NCI-H774 (cell line): Measurements from ENCODE around the gene ZNF202.
"Not testable (repeated sequence)": the region's sequence is repeated elsewhere in the genome, so short reads cannot be mapped to it uniquely, and the experiment has no call there.

Source experiments
- DNase-seq: peaks from one replicate; lab custom pipeline; 2025; lab: John Stamatoyannopoulos, UW

ZNF202 gene

DNA sequence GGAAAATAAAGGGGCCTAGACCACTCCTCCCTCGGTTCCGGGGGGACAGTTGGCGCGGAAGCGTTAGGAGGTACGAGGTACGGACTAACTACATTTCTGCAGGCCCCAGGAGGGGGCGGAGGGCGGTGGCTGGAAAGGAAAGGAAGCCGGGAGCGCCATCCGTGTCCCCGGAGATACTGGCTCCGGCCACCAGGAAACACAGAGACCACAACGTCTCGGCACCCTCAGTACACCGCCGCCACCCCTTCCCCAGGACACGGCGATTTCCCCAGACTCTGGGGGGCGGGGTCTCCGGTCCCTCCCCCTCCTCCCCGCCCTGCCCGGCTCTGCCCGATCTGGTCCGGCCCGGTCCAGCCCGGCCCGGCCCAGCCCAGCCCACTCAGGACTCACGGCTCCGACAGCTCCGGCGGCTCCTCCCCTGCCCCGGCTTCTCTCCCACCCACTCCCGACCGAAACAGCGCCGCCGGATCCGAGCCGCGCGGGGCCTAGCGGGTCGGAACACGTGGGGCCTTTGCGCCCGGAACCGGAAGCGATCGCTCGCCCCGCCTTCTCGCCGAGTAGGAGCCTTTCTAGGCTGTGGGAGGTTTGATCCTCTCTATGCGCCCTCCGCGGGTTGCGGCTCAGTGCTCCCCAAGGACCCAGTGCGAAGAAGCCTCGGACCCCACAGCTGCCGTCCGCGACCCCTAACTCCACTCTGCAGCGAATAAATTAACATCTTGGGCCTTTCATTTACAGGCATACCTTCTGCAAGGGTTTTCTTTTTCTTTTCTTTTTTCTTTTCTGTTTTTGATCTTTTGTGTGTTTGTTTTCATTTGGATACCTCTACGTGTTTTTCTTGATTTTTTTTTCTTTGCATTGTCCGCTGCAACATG lies at the start of gene ZNF202:
ZNF202 (minus strand) TSS at position 502 of the 872 bp plus-strand sequence. CDS start 10,772 bp downstream, outside the sequence.
- DNase-seq = peak; percentile 90

DNA sequence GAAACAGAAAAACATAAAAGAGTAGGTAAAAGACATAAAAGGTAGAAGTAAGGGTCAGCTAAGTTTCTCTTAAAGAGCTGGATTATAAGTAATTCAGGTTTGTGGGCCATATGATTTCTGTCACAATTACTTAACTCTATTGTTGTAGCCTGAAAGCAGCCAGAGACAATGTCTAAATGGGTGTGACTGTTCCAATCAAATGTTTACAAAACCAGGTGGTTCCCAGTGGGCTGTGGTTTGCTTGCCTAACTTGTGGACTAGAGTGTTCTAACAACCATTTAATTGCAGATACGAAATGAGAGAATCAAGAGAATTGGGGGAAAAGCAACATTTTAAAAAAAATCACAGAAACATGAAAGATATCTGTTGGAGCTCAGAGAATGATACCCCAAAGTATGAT lies 42.1 kb upstream of the ZNF202 start:
- DNase-seq = no peak

DNA sequence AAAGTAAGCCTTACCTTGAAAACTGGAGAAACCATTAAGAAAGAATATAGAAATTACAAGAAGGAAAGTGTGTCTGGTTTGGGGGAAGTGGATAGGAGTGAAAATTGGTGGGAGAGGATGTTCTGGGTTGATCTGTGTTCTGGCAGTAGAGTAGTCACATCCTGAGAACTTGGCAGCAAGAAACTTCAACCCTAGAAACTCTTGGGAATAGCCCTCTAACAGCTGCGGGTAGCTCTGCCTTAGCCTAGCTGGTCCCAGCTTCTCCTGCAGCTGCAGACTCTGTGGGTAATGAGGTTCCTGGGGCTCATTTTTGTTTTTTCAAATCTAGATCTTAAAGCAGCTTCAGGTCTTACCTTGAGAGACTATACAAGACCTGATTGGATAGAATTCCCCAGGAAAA lies 37.1 kb upstream of the ZNF202 start:
- no peak for DNase-seq

DNA sequence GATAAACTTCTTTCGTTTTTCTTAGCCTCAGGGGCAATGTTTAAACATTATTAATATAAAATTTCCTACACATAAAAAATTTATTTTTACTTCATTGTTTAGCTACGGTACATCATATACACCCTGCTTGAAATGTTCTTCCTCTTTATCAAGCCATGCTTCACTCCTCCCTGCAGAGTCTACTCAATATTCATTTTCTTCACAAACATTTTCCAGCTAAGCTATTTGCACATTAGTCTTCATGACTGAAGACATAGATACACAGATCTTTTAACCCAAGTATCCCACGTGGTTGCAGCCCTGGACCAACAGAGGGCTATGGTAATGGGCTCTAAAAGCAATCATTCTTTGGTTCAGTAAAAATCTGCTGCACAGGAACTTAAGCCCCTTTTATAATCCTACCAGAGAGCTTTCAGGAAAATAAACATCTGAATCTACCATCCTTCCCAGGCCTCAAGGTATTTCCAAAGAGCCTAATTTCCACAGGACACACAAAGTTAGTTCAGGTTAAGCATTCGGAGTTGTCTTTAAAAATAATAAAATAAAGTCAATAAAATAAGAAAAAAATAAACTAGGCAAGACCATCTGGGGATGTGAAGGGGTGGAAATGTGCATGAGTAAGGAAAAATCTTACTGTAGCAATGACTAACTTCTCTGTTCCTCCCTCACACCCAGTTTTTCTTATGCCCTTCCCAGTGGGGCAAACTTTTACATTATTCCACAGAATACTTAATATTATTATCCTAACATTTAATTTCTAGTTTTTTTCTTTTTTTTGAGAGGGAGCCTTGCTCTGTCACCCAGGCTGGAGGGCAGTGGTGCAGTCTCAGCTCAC lies 34.5 kb upstream of the ZNF202 start:
- DNase-seq = no peak

DNA sequence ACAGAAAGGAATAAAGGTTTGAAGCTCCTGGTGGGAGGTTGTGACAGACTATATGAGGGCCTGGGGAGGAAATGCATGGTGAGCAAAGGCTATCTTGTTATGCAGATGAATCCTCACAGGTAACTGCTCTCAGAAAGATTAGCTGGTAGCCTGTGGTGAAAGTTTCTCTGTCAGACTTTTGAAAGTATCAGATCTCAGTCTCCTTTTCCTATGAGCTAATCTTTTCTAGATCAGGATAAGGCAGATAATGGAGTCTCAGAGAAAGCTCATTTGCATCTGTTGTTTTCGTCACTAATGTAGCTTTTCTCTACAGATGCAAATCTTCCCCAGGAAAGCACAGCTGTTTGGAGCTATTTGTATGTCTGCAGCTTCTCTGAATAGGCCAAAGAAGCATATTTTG lies 33.8 kb upstream of the ZNF202 start:
- no peak for DNase-seq

DNA sequence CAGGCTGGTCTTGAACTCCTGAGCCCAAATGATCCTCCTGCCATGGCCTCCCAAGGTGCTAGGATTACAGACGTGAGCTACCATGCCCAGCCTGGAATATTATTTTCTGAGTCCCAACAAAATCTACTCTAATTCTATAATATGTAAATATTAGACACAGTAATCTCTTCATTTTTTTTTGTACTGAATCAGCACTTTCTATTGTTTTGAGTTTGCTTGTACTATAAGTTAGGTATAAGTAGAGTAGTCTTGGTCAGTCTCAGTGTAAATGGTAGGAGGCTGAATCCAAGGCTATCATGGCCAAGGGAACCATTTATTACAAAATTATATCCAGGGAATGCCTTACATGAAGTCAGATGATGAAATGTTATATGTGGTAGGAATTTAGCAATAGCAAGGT lies 32.5 kb upstream of the ZNF202 start:
- no peak for DNase-seq

DNA sequence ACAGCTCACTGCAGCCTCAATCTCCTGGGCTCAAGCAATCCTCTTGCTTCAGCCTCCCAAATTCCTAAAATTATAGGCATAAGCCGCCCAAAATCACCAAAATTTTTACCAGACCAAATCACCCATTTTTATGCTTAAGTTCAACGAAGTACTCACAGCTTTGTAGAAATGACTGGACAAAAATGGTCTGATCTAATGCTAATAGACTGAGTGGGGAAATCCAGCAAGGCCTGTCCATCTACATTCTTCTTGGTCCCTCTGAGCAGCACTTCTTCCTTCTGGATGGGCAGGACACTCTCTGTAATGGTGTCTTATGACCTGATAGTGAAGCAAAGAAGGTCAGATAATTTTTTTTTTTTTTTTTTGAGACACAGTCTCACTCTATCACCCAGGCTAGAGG lies 31.6 kb upstream of the ZNF202 start:
- DNase-seq = no peak

DNA sequence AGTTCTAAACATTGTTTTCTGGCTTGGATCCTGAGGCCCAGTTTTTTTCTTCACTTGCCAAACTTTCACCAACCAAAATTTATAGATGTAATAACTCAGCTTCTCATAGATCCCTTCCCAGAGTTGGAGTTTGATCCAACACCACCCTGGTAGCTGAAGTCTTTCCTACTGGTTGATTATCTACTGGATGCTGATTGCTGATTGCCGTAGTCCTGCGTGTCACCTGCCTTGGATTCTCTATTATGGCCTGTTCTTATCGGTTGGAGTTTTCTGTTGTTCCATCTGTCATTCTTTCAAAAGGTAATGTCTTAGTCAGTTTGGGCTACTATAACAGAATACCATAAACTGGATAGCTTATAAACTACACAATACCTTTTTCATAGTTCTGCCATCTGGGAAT lies 30.2 kb upstream of the ZNF202 start:
- DNase-seq = no peak

DNA sequence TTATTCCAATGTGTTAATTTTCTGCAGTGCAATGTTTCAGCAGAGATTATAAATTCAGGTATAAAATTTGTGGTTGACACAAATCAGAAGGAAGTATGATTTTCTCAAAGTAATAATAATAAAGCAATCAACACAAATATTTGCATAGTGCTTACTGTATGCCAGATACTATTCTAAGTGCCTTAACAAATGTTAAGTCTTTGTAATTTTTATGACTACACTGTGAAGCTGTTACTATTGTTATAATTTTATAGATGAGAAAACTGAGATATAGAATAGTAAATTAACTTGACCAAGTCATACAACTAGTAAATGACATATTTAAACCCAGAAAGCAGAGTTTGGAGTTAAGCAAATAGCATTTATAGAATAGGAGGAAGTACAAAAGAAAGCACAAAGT lies 29.3 kb upstream of the ZNF202 start:
- no peak for DNase-seq

DNA sequence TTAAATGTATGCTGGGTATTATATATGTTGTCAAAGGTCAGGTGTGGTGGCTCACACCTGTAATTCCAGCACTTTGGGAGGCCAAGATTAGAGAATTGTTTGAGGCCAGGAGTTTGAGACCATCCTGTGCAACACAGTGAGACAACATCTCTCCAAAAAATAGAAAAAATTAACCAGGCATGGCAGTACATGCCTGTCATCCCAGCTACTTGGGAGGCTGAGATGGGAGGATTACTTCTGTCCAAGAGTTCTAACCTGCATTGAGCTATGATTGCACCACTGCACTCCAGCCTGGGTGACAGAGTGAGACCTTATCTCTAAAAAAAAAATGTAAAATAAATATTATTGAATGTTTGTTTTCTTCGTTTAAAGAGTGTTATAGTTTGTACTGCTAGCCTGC lies 24.1 kb upstream of the ZNF202 start:
- no peak for DNase-seq

DNA sequence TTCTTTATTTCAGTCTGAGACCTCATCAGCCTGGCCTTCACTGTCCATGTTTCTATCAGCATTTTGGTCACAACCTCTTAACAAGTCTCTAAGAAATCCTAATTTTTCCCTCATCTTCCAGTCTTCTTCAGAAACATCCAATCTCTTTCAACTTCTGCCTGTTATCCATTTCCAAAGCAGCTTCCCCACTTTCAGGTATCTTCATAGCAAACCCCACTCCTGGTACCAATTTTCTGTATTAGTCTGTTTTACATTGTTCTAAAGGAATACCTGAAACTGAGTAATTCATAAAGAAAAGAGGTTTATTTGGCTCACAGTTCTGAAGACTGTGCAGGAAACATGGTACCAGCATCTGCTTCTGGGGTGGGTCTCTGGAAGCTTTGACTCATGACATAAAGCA lies 21.0 kb upstream of the ZNF202 start:
- no peak for DNase-seq

DNA sequence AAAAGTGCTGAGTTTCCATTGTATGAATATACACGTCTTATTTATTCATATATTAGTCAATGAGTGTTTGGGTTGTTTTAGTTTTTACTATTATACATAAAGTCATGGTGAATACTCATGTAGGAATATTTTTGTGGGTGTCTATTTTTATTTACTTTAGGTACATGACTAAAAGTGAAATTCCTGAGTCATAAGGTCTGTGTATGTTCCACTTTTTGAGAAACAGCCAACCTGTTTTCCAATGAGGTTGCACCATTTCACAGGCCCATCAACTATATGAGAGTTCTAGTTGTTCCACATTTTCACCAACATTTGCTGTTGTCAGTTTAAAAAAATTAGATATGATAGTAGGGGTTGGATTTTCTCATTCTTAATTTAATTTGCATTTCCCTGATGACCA lies 19.4 kb upstream of the ZNF202 start:
- no peak for DNase-seq

DNA sequence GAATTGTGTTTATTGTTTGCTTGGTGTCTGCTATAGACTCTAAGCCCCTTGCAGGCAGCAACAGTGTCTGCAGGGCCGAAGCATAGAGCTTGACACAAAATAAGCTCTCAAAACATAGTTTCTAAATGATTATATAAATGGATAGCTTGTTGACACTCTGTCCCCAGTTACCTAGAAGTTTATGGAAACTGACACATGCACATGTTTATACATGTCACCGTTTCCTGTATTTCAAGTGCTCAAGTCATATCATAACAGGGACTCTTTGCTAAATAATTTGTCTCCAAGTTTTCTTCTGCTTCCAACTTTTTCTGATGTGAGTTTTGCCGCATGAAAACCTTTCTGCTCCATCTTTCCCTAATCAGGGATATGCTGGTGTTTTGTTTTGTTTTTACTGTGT lies 16.5 kb upstream of the ZNF202 start:
- DNase-seq = no peak

DNA sequence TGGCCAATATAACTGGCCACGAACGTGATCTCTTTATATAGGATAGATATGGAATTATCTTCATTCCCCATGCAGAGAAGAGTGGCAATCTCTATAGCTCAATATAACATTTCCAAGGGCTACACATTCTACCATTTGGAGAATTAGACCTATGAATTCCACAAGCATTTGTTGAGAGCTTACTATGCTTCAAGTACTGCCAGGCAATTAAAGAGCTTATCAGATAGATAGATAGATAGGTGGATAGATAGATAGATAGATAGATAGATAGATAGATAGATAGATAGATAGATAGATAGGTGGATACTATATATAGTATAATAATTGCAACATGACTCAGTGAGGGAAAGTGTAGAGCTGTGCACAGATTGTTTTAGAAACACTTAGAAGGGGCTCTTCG lies 14.4 kb upstream of the ZNF202 start:
- no peak for DNase-seq

DNA sequence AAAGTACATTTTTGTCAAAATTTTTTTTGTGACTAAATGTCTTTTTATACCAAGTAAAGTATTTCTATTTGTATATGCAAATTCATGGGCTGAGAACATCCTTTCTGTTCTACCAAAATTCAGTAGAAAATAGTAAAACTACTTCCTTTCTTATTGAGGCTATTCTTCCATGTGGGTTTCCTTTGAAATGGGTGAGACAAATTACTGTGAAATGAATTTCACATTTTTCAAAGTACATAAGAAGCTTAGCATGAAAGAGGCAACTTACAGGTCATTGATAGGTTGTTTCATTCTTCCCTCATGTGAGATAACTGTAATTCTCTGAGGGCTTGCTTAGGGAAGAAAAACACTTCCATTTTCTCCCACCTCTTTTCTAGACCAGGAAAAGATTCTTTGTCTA lies 13.9 kb upstream of the ZNF202 start:
- no peak for DNase-seq

DNA sequence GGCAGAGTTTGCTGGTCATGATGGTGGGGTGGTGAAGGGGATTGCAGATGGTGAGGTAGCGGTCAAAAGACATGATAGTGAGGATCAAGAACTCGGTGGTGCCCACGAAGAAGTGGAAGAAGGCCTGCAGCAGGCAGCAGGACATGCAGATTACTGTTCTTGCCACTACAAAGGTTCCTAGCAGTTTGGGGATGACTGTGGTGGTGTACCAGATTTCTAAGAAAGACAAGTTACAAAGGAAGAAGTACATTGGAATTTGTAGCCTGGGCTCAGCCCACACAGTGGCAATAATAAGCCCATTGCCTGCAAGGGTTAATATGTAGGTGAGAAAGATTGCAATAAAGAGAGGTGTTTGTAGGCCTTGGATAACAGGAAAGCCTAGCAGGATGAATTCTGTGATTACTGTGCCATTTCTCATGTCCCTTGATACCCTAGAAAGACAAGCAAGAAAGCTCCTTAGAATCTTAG lies 12.7 kb upstream of the ZNF202 start, which contains the start of gene OR6X1:
OR6X1 (minus strand) TSS at position 418 of the 468 bp plus-strand sequence; CDS start at position 418, 0 bp downstream.
- DNase-seq = no peak

DNA sequence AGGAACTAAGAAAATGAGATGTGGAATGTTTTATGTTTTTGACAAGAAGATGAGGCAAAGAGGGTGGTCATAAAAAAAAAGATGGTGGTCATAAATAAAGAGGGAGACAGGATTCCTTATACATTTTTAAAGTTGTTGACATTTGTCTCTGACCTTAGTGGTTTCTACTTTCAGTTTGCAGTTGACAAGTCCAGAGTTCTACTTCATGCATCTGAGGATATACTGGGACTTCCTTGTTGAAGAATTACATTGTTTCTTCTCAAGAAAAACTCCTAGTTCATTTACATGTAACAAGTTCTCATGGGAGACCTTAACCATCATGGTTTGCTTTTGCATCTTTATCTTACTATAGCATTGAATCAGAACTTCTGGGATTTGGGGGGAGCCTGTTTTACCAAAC lies 11.7 kb upstream of the ZNF202 start:
- no peak for DNase-seq

DNA sequence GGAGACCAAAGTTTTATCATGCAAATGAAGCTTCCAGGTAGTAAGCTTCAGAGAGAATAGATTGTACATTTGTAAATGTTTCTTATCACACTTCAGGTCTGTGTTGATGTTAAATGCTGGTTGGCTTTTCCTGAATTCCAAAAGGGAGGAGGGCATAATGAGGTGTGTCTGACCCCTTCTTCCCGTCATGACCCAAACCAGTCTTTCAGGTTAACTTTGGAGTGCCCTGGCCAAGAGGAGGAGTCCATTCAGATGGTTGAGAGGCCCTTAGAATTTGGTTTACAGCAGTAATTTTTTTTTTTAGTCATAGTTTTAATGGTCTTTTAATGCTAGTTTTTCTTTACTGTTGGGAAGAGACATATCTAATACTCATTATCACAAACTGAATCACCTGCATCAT lies 10.3 kb upstream of the ZNF202 start:
- DNase-seq = no peak

DNA sequence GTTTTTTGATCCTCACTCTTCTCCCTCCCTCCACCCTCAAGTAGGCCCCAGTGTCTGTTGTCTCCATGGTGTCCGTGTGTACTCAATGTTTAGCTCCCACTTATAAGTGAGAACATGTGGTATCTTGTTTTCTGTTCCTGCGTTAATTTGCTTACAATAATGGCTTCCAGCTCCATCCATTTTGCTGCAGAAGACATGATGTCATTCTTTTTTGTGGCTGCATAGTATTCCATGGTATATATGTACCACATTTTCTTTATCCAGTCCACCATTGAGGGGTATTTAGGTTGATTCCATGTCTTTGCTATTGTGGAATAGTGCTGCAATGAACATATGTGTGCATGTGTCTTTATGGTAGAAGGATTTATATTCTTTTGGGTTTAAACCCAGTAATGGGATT lies 6.9 kb upstream of the ZNF202 start:
- not testable (repeated sequence) for DNase-seq

DNA sequence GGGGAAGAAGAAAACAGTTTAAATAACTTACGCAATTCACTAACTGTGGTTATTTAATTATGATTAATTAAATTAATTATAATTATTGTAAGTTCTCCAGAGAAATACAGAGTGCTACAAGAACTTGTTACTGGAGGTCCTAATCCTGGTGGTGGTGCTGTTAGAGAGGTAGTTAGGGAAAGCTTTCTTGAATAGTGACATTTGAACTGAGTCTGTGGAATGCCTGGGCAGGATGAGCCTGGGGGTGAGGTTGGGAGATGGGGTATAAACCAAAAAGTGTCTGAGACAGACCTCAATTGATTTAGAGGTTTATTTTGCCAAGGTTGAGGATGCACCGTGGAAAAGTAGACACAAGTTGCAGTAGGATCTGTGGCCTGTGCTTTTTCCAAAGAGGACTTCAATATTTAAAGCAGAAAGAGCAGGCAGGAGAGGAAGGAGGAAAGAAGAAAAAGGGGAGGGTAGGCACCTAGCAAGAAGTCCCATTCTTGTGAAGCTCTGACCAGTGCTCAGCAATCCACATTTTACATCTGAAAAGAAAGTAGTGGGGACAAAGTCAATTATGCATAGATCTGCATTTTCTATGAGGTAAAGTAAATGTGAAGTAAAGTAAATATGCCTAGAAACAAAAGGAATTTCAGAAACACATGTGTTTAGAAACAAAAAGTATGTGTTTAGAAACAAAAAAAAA lies 4.4 kb upstream of the ZNF202 start:
- no peak for DNase-seq

DNA sequence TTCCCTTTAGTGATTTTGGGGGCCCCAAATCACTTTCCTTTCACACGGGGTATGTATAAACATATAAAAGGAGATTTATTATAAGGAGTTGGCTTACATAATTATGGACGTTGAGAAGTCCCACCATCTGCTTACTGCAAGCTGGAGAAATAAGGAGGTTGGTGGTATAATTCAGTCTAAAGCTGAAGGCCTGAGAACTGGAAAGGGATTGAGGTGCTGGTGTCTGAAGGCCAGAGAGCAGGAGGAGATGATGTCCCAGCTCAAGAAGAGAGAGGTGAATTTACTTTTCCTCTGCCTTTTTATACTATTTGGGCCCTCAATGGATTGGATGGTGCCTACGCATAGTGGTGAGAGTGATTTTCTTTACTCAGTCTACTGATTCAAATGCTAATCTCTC lies 1.3 kb upstream of the ZNF202 start:
- no peak for DNase-seq

DNA sequence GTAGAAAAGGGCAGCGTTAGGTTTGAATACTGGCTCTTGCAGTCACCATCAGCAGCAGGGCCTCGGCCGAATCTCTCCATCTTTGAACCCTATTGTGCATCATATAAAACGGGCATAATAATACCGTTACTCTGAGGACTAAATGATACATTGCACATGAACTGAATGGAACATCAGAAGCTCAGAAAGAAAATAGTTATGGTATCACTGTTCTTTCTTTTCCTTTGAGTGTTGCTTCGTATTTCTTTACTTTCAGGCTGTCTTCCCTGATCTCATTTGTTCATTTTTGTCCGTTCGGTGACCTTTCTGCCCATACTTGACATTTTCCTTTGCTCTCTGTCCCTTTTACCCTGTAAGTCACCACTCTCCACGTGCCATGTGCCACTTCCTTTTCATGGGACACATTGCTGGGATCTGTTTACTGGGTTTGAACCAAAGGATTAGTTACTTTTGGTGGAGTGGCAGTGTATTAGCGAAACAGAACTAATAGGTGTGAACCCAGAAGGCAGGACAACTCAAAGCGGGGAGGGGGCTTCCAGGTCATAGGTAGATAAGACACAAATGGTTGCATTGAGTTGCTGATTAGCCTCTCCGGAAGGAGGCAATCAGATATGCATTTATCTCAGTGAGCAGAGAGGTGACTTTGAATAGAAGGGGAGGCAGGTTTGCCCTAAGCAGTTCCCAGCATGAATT lies 717 bp upstream of the ZNF202 start:
- no peak for DNase-seq
